LNCaP clone FGC (cell line): ENCODE data around the gene PIK3C3.

ENCODE experiments used
- DNase-seq: peaks from one replicate; pipeline ENCODE4 v3.0.0-alpha.2; 2011; ENCODE audit warnings: low read depth
- H3K4me3 ChIP-seq: 2 replicates; pipeline ENCODE4 v1.5.1; 2011; ENCODE audit warnings: mild to moderate bottlenecking, low read depth, low read length, control low read depth
- TF ChIP-seq, protein P1 (sequence below): IDR thresholded peaks from 2 replicates; pipeline ENCODE4 v1.5.1; 2012; ENCODE audit warnings: mild to moderate bottlenecking; ENCODE audit not compliant: control insufficient read depth, insufficient read depth; ENCODE audit errors: extremely low read depth

PIK3C3 gene

DNA sequence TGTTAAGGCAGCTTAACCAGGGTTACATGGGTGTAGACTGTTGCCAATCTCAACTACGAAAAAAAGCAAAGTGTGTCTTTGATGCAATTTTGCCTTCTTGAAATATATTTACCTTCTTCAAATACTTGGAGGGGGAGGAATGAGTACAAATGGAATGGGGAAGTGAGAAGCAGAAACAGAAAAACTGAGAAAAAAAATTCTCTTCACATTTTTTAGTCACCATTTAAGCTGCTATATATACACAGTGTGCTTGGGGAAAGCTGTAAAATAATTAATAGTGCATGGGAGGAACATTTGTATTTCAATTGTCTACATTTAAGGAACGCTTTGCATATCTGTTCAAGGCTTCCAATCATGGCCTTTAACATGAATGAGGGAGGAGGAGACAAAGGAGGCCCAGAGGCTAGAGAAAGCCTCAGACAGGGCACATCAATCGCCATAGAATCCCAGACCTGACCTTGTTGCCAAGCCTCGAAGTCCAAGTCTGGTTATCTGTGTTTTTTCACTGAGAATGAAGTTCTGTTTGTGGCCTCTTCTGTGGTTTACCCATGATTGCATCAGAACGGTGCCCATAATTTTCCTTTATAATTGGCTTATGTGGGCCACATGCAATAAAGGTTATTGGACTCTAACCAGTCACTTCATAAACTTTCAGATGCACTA, 158.6 kb downstream of the PIK3C3 start:
- DNase-seq = no peak
- TF ChIP-seq, protein P1, sequence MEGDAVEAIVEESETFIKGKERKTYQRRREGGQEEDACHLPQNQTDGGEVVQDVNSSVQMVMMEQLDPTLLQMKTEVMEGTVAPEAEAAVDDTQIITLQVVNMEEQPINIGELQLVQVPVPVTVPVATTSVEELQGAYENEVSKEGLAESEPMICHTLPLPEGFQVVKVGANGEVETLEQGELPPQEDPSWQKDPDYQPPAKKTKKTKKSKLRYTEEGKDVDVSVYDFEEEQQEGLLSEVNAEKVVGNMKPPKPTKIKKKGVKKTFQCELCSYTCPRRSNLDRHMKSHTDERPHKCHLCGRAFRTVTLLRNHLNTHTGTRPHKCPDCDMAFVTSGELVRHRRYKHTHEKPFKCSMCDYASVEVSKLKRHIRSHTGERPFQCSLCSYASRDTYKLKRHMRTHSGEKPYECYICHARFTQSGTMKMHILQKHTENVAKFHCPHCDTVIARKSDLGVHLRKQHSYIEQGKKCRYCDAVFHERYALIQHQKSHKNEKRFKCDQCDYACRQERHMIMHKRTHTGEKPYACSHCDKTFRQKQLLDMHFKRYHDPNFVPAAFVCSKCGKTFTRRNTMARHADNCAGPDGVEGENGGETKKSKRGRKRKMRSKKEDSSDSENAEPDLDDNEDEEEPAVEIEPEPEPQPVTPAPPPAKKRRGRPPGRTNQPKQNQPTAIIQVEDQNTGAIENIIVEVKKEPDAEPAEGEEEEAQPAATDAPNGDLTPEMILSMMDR = no peak
- H3K4me3 ChIP-seq = no peak overlapping the region

DNA sequence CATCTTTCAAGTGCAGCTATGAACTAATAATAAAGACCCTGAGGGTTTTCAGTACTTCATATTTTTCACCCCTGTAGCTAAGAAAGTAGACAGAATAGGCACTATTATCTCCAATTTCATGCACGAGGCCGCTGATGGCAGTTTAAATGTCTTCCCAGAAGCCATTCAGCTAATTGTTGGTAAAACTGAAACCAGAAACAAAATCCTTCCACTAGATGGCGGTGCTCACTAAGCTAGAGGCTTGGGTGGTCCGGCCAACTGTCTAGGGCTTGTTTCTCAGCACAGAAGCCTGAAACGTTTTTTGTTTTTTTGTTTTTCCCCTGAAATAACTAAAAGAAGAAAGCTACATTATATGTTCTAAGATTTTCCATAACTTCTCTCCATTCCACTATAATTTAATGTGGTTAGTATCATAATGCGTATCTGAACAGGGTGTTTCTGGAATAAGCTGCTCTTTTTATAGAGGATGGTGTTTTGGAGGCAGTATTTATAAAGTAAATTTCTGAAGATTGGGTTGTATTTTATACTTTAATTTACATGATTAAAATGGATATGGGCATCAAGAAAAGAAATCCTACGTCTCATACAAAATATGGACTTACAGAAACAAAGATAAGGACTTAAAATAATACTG, 159.4 kb downstream of the PIK3C3 start:
- H3K4me3 ChIP-seq = no peak overlapping the region
- TF ChIP-seq, protein P1 = peak; percentile 77
- peak; percentile 42 for DNase-seq

DNA sequence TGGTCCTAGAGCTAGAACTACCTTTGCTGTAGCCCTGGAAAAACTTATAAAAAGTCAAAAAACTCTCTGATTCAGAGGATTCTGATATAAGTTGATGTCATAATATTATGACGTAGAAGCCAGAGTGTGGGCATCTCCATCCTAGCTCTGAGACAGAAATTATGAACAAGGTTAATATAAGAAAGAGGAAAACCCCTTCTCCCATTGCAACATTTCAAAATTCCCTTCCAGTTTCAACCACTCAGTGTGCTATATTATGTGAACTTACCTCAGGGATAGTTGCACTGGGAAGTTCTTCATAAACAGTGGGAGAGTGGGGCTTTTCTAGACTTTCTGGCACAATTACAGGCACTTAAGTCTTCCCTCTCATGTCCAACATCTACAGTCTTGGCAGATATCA, 171.6 kb downstream of the PIK3C3 start:
- TF ChIP-seq, protein P1 = no peak
- H3K4me3 ChIP-seq = no peak overlapping the region
- DNase-seq = no peak

DNA sequence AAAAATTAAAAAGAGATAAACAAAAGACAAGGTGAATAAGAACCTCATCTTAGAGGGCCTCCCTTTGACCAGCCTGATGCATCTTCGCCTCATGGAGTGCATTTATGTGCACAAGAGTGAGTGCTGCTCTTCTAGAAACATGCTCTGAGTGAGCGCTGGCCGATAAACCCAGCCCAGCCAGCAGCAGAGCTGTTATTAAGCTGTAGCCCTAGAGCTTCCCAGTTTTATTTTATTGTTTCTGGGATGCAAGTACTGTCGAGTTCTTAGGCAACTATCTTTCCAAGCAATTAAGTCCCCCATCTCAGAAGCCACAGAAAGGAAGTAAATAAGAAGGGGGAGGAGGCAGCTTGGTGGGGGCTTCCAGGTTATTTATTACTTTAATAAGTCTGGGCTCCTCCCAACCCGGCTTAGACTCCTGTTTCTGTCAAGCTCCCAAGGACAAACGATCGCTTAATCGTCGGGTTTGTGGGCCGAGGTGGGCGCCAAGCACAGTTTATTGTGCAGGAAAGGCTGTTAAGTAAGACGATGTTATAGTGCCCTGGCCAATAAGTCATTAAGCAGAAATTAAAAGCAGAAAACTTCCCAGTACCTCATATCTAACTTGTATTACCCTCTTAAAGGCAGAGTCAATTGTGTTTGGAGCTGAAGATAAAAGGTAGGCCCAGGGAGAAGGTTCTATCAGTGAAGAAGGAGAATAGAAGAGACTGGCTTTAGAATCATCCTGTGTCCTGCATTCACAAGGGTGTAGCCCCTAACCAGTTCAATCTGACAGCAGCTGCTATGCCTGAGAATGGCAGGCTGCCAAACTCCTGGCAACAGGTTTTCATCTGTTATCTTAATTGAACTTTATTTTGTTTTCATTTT, 176.3 kb downstream of the PIK3C3 start:
- TF ChIP-seq, protein P1 = no peak
- no peak overlapping the region for H3K4me3 ChIP-seq
- DNase-seq = no peak

DNA sequence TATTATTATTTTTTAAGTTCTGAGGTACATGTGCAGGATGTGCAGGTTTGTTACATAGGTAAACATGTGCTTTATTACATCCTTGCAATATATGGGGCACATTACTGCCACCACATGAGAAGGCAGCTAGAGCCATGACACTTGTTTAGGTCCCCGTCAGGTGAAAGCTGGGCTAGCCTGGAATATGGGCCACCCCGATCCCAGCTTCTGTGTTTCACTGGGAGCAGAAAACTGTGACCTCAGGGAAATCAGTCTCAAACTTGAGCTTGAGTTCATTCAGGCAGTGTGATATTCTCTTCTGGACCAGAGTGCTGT, 176.9 kb downstream of the PIK3C3 start:
- DNase-seq = no peak
- no peak overlapping the region for H3K4me3 ChIP-seq
- TF ChIP-seq, protein P1 = no peak
